Mesenchymal stem cell (in vitro differentiated cells and primary cell): ENCODE measurements around the gene GFER. TPM values are rescaled to one million over a fixed set of nuclear protein-coding genes. Genes with fewer than 3 reads are reported as not detected.

Experiments used
- DNase-seq: peaks from one replicate; pipeline ENCODE4 v3.0.0-alpha.2; 2013
- H2AFZ ChIP-seq: one replicate; pipeline ENCODE4 v1.6.1; 2013; ENCODE audit warnings: low read depth, mild to moderate bottlenecking, control low read depth, inconsistent platforms, low read length, moderate library complexity
- H2AK5ac ChIP-seq: 2 replicates; pipeline ENCODE4 v1.6.1; 2013; ENCODE audit warnings: low read length, moderate library complexity, mild to moderate bottlenecking, inconsistent platforms; ENCODE audit not compliant: severe bottlenecking
- H2BK120ac ChIP-seq: one replicate; pipeline ENCODE4 v1.6.1; 2013; ENCODE audit warnings: low read depth, mild to moderate bottlenecking, inconsistent platforms, low read length, moderate library complexity
- H2BK12ac ChIP-seq, 2 experiments: one replicate each; pipeline ENCODE4 v1.6.1; 2013; ENCODE audit warnings: inconsistent platforms in 2 of 2, low read length in 2 of 2, mild to moderate bottlenecking in 2 of 2, moderate library complexity in 2 of 2, control low read depth in 1 of 2
- H2BK15ac ChIP-seq: one replicate; pipeline ENCODE4 v1.6.1; 2013; ENCODE audit warnings: mild to moderate bottlenecking, low read depth, inconsistent platforms; ENCODE audit not compliant: poor library complexity, severe bottlenecking
- H2BK5ac ChIP-seq: 2 replicates; pipeline ENCODE4 v1.6.1; 2013; ENCODE audit warnings: low read depth, mild to moderate bottlenecking, low read length, control low read depth, inconsistent platforms; ENCODE audit not compliant: poor library complexity, severe bottlenecking
- H3K14ac ChIP-seq, 2 experiments: one replicate each; pipeline ENCODE4 v1.6.1; 2013; ENCODE audit warnings: inconsistent platforms in 2 of 2, low read length in 2 of 2, control low read depth in 1 of 2, mild to moderate bottlenecking in 1 of 2, moderate library complexity in 1 of 2
- H3K18ac ChIP-seq, 2 experiments: one replicate each; pipeline ENCODE4 v1.6.1; 2013; ENCODE audit warnings: inconsistent platforms in 2 of 2, low read length in 2 of 2, control low read depth in 1 of 2, low read depth in 1 of 2, mild to moderate bottlenecking in 1 of 2
- H3K23ac ChIP-seq, 2 experiments: one replicate each; pipeline ENCODE4 v1.6.1; 2013; ENCODE audit warnings: inconsistent platforms in 2 of 2, low read length in 2 of 2, mild to moderate bottlenecking in 2 of 2, moderate library complexity in 2 of 2, control low read depth in 1 of 2
- H3K27ac ChIP-seq: 2 replicates; pipeline ENCODE4 v1.5.1; 2013; ENCODE audit warnings: mild to moderate bottlenecking, moderate library complexity, low read length, control low read depth, inconsistent platforms; ENCODE audit not compliant: poor library complexity, severe bottlenecking
- H3K27me3 ChIP-seq, 2 experiments: 2 replicates each; pipeline versions ENCODE4 v1.6.1 to v1.7.0; 2013; ENCODE audit warnings: low read length in 2 of 2, mild to moderate bottlenecking in 2 of 2, moderate library complexity in 2 of 2, control low read depth in 1 of 2, inconsistent platforms in 1 of 2; ENCODE audit not compliant: control insufficient read depth in 1 of 2, insufficient read depth in 1 of 2
- H3K36me3 ChIP-seq, 2 experiments: 2 replicates each; pipeline versions ENCODE4 v1.6.1 to v1.7.0; 2013; ENCODE audit warnings: low read length in 2 of 2, control low read depth in 1 of 2, inconsistent platforms in 1 of 2, low read depth in 1 of 2, mild to moderate bottlenecking in 1 of 2; ENCODE audit not compliant: insufficient read depth in 2 of 2, control insufficient read depth in 1 of 2
- H3K4ac ChIP-seq, 2 experiments: one replicate each; pipeline ENCODE4 v1.6.1; 2013; ENCODE audit warnings: inconsistent platforms in 2 of 2, low read length in 2 of 2, mild to moderate bottlenecking in 2 of 2, moderate library complexity in 2 of 2, control low read depth in 1 of 2, low read depth in 1 of 2
- H3K4me1 ChIP-seq: 2 replicates; pipeline ENCODE4 v1.6.1; 2013; ENCODE audit warnings: low read depth, low read length, control low read depth; ENCODE audit not compliant: control insufficient read depth, insufficient read depth
- H3K4me2 ChIP-seq: 2 replicates; pipeline ENCODE4 v1.6.1; 2013; ENCODE audit warnings: low read length, mild to moderate bottlenecking, inconsistent platforms; ENCODE audit not compliant: poor library complexity, severe bottlenecking
- H3K4me3 ChIP-seq, 2 experiments: 2 replicates each; pipeline versions ENCODE4 v1.5.1 to v1.7.0; 2013; ENCODE audit warnings: low read length in 2 of 2, mild to moderate bottlenecking in 2 of 2, control low read depth in 1 of 2, low read depth in 1 of 2; ENCODE audit not compliant: insufficient read depth in 1 of 2
- H3K79me1 ChIP-seq: replicated peaks from 2 replicates; pipeline ENCODE4 v1.6.1; 2013; ENCODE audit warnings: mild to moderate bottlenecking, control low read depth, low read length, inconsistent platforms; ENCODE audit not compliant: poor library complexity, severe bottlenecking
- H3K9ac ChIP-seq: 2 replicates; pipeline ENCODE4 v1.7.0; 2013; ENCODE audit warnings: mild to moderate bottlenecking, low read length, moderate library complexity
- H3K9me3 ChIP-seq: 2 replicates; pipeline ENCODE4 v1.7.0; 2013; ENCODE audit warnings: mild to moderate bottlenecking, low read length; ENCODE audit not compliant: control insufficient read depth
- H4K8ac ChIP-seq: one replicate; pipeline ENCODE4 v1.6.1; 2013; ENCODE audit warnings: inconsistent platforms, mild to moderate bottlenecking, low read length, moderate library complexity
- H4K91ac ChIP-seq: one replicate; pipeline ENCODE4 v1.6.1; 2013; ENCODE audit warnings: mild to moderate bottlenecking, low read length, inconsistent platforms
- WGBS: methylation state at CpG from one replicate; pipeline ENCODE4 v1.1.7; 2013; ENCODE audit warnings: mixed read lengths; 5-methylcytosine and 5-hydroxymethylcytosine counted together
- small RNA-seq: library from polyadenylated mRNA; stranded (forward); fragments of <200 nt; extraction: miRNeasy Mini kit (QIAGEN cat#:217004); gene quantifications from one replicate; pipeline ENCODE3, GENCODE V24; 2013; ENCODE audit warnings: low read depth

GFER gene

DNA sequence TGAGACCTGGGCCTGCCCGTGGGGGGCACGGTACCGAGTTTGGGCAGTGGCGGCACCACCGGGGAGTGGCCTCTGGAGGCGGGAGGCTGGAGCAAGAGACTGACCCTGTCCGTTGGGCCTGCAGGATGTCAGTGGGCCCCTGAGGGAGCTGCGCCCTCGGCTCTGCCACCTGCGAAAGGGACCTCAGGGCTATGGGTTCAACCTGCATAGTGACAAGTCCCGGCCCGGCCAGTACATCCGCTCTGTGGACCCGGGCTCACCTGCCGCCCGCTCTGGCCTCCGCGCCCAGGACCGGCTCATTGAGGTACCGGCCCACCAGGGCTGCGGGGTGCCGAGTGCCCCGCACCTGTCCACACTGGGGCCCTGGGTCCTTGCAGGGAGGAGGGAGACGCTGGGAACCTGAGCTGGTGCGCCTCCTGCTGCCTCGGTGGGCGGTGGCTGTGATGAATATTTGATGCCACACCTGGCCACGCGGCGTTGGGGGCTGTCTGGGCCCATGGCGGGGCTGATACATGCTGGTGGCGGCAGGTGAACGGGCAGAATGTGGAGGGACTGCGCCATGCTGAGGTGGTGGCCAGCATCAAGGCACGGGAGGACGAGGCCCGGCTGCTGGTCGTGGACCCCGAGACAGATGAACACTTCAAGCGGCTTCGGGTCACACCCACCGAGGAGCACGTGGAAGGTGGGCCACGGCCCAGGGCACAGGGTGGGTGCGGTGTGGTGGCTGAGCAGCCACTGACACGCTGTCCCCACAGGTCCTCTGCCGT is 52.4 kb downstream of the GFER start:
- Histone ChIP-seq H3K36me3 (peaks cover 0 to 54% of the 10 kb centered on the region in 2 experiments), H3K27me3 (no peaks in the 10 kb centered on the region), H3K14ac (peak overlapping the region in 1 of 2 experiments; percentile 5), H3K4me2 (no peak overlapping the region), H4K91ac (peak overlapping the region; percentile 99), H2AK5ac (peak overlapping the region; percentile 37), H3K9ac (peak overlapping the region; percentile 77), H3K23ac (peak overlapping the region in 1 of 2 experiments; percentile 85), H3K4me1 (peaks cover 90% of the 10 kb centered on the region), H3K4ac (peak overlapping the region; percentile 84 to 95), H3K4me3 (peak overlapping the region; percentile 7 to 49), H2BK5ac (peak overlapping the region; percentile 97), H3K9me3 (no peaks in the 10 kb centered on the region), H3K18ac (peak overlapping the region; percentile 75 to 96), H4K8ac (peak overlapping the region; percentile 94), H2BK12ac (peak overlapping the region; percentile 75 to 99), H2BK120ac (peak overlapping the region; percentile 99), H3K27ac (peak overlapping the region; percentile 97), H3K79me1 (peaks cover 10% of the 10 kb centered on the region), H2BK15ac (peak overlapping the region; percentile 97), H2AFZ (no peak overlapping the region)
- no peak for DNase-seq
- 92% methylated on average over 47 of the region's 47 CpGs for WGBS

- Histone ChIP-seq H4K91ac (no peak overlapping the region), H3K4me3 (no peak overlapping the region), H4K8ac (no peak overlapping the region)
Observed at GRCh38 chr16:2037115-2037514, 53.1 kb downstream of the GFER start.

More at GRCh38 chr16:2037115-2037514, 53.1 kb downstream of the GFER start:
- 93% methylated on average over 15 of the region's 15 CpGs for WGBS
- Histone ChIP-seq H2BK15ac (peak overlapping the region; percentile 53), H3K4me2 (no peak overlapping the region), H3K9me3 (no peaks in the 10 kb centered on the region), H3K4ac (peak overlapping the region in 1 of 2 experiments; percentile 58), H3K4me1 (peaks cover 94% of the 10 kb centered on the region), H2AFZ (no peak overlapping the region), H3K23ac (no peak overlapping the region), H2AK5ac (peak overlapping the region; percentile 4), H2BK12ac (peak overlapping the region; percentile 34 to 86), H2BK5ac (no peak overlapping the region), H3K36me3 (peaks cover 0 to 53% of the 10 kb centered on the region in 2 experiments), H3K27me3 (no peaks in the 10 kb centered on the region), H3K27ac (no peak overlapping the region), H3K18ac (peak overlapping the region in 1 of 2 experiments; percentile 38), H2BK120ac (no peak overlapping the region), H3K9ac (no peak overlapping the region), H3K79me1 (peaks cover 10% of the 10 kb centered on the region), H3K14ac (peak overlapping the region in 1 of 2 experiments; percentile 5)
- DNase-seq = no peak

Small RNAs within 50 kb of the gene (small RNA-seq; reads per million reads assigned to genes)
- 0.86 reads per million for gene AC005363.2
- not detected for gene RN7SL219P
- not detected for gene SNORA10
- not detected for gene SNORA64
